NCI-H146 (cell line): ENCODE measurements around the gene TMPRSS2.

Source experiments
- DNase-seq: peaks from one replicate; lab custom pipeline; 2025; lab: John Stamatoyannopoulos, UW

The TMPRSS2 gene

GRCh38 chr21:41481191-41481590, 26.8 kb downstream of the TMPRSS2 start:
- DNase-seq: no peak

GRCh38 chr21:41480086-41480690, 27.8 kb downstream of the TMPRSS2 start:
- DNase-seq: no peak

- DNase-seq: no peak
These were observed 28.3 kb downstream of the TMPRSS2 start for GRCh38 chr21:41479686-41480085.

- no peak for DNase-seq
These were observed 29.4 kb downstream of the TMPRSS2 start for GRCh38 chr21:41478319-41479177.

GRCh38 chr21:41477641-41478318, 30.2 kb downstream of the TMPRSS2 start:
- DNase-seq: peak; percentile 77

GRCh38 chr21:41475714-41476420, 32.1 kb downstream of the TMPRSS2 start:
- no peak for DNase-seq

GRCh38 chr21:41472753-41473548, 35.0 kb downstream of the TMPRSS2 start:
- DNase-seq: no peak

GRCh38 chr21:41470054-41470453, 37.9 kb downstream of the TMPRSS2 start:
- DNase-seq: no peak

- no peak for DNase-seq
These were observed 41.7 kb downstream of the TMPRSS2 start for GRCh38 chr21:41466024-41466820.

GRCh38 chr21:41465176-41465781, 42.7 kb downstream of the TMPRSS2 start:
- no peak for DNase-seq

GRCh38 chr21:41460578-41461527, 47.1 kb downstream of the TMPRSS2 start:
- peak; percentile 53 for DNase-seq

- no peak for DNase-seq
These were observed 47.9 kb downstream of the TMPRSS2 start for GRCh38 chr21:41459884-41460534.

GRCh38 chr21:41458559-41458958, 49.4 kb downstream of the TMPRSS2 start:
- DNase-seq: no peak

GRCh38 chr21:41458121-41458520, 49.8 kb downstream of the TMPRSS2 start:
- no peak for DNase-seq

- no peak for DNase-seq
These were observed 54.2 kb downstream of the TMPRSS2 start for GRCh38 chr21:41453761-41454160.

- DNase-seq: no peak
These were observed 54.8 kb downstream of the TMPRSS2 start for GRCh38 chr21:41453198-41453597.

- DNase-seq: no peak
These were observed 55.9 kb downstream of the TMPRSS2 start for GRCh38 chr21:41451753-41452676.
